OCI-LY7 (cell line): ENCODE measurements around the gene B3GALT6. TPM values are rescaled to one million over a fixed set of nuclear protein-coding genes. Genes with fewer than 3 reads are reported as not detected.

Experiments
- BruUV-seq: library from RNA; stranded (reverse); fragments of 400-500 nt; replicated peaks from 2 replicates; lab custom pipeline; 2021; lab: Mats Ljungman, UMichigan
- CTCF ChIA-PET: fragments of 300-600 bp; sonication (Branson Sonifier 250); formaldehyde crosslinking; loops from one replicate; lab custom pipeline; 2022; ENCODE audit warnings: antibody characterized with exemption; ENCODE audit not compliant: unreplicated experiment; lab: Charles Lee
- POLR2A ChIA-PET: fragments of 300-600 bp; sonication (Branson Sonifier 250); formaldehyde crosslinking; loops from one replicate; lab custom pipeline; 2022; ENCODE audit warnings: antibody characterized with exemption; lab: Charles Lee
- DNase-seq: peaks from one replicate; pipeline ENCODE4 v3.0.0-alpha.2; 2015; ENCODE audit warnings: low spot score
- H2AFZ ChIP-seq: fragments of 200-600 bp; sonication (generic), shearing (Covaris generic); 2 replicates; pipeline ENCODE4 v1.6.1; 2014; ENCODE audit warnings: mild to moderate bottlenecking, antibody characterized with exemption, low read length, moderate library complexity
- H3K27ac ChIP-seq: fragments of 200-600 bp; sonication (generic); 2 replicates; pipeline ENCODE4 v1.5.1; 2014; ENCODE audit warnings: mixed run types, low read depth, mild to moderate bottlenecking, moderate library complexity, low read length, inconsistent platforms; ENCODE audit not compliant: poor library complexity, severe bottlenecking
- H3K36me3 ChIP-seq: fragments of 200-600 bp; sonication (generic); 2 replicates; pipeline ENCODE4 v1.6.1; 2014; ENCODE audit warnings: mild to moderate bottlenecking, antibody characterized with exemption, low read length, moderate library complexity, mixed read lengths; ENCODE audit not compliant: insufficient read depth
- H3K4me1 ChIP-seq: fragments of 200-600 bp; sonication (generic); 2 replicates; pipeline ENCODE4 v1.5.1; 2014; ENCODE audit warnings: mild to moderate bottlenecking, low read length; ENCODE audit not compliant: insufficient read depth, poor library complexity, severe bottlenecking
- H3K4me2 ChIP-seq: fragments of 200-600 bp; sonication (generic); 2 replicates; pipeline ENCODE4 v1.6.1; 2014; ENCODE audit warnings: mild to moderate bottlenecking, low read length
- H3K4me3 ChIP-seq: fragments of 200-600 bp; sonication (generic); 2 replicates; pipeline ENCODE4 v1.5.1; 2014; ENCODE audit warnings: mild to moderate bottlenecking, low read depth, low read length; ENCODE audit not compliant: poor library complexity, severe bottlenecking
- H3K79me2 ChIP-seq: fragments of 200-600 bp; sonication (generic); 2 replicates; pipeline ENCODE4 v1.6.1; 2016; ENCODE audit warnings: low read depth, mild to moderate bottlenecking, low read length, moderate library complexity, mixed read lengths; ENCODE audit not compliant: insufficient read depth
- H3K9me2 ChIP-seq: fragments of 200-600 bp; sonication (generic); 2 replicates; pipeline ENCODE4 v1.6.1; 2016; ENCODE audit warnings: mild to moderate bottlenecking, low read length, mixed read lengths; ENCODE audit not compliant: insufficient read depth
- H3K9me3 ChIP-seq: fragments of 200-600 bp; sonication (generic); 2 replicates; pipeline ENCODE4 v1.6.1; 2014; ENCODE audit warnings: mild to moderate bottlenecking, mixed run types, low read length, mixed read lengths
- H4K20me1 ChIP-seq: fragments of 200-600 bp; sonication (generic); 2 replicates; pipeline ENCODE4 v1.6.1; 2014; ENCODE audit warnings: mild to moderate bottlenecking, antibody characterized with exemption, low read length, moderate library complexity, mixed read lengths; ENCODE audit not compliant: insufficient read depth
- CTCF ChIP-seq: fragments of 200-600 bp; sonication (generic); conservative IDR thresholded peaks from 2 replicates; pipeline ENCODE4 v1.5.1; 2014; ENCODE audit warnings: mild to moderate bottlenecking, antibody characterized with exemption, low read length, moderate library complexity, mixed read lengths
- EZH2phosphoT487 ChIP-seq: fragments of 200-600 bp; sonication (generic); IDR thresholded peaks from 2 replicates; pipeline ENCODE4 v1.6.1; 2018; ENCODE audit warnings: low read depth, borderline replicate concordance, mild to moderate bottlenecking, mixed run types, antibody characterized with exemption, low read length, moderate library complexity, mixed read lengths
- intact Hi-C: fragments of 100-400 bp; cut with micrococcal nuclease; formaldehyde crosslinking; loops from one replicate; pipeline ENCODE4 v1.10.0; 2022; ENCODE audit not compliant: unreplicated experiment
- total RNA-seq, 2 experiments: library from RNA; depleted of rRNA in 1 of 2; stranded (reverse); fragments of >200 nt in 1 of 2; shearing (Covaris generic) in 1 of 2; gene quantifications; 2 replicates each; pipeline ENCODE4 v1.2.3, GENCODE V29; 2014 to 2022

Gene B3GALT6
- total RNA-seq, 2 experiments from 2014 or later = 27.1 to 36.2 TPM

DNA sequence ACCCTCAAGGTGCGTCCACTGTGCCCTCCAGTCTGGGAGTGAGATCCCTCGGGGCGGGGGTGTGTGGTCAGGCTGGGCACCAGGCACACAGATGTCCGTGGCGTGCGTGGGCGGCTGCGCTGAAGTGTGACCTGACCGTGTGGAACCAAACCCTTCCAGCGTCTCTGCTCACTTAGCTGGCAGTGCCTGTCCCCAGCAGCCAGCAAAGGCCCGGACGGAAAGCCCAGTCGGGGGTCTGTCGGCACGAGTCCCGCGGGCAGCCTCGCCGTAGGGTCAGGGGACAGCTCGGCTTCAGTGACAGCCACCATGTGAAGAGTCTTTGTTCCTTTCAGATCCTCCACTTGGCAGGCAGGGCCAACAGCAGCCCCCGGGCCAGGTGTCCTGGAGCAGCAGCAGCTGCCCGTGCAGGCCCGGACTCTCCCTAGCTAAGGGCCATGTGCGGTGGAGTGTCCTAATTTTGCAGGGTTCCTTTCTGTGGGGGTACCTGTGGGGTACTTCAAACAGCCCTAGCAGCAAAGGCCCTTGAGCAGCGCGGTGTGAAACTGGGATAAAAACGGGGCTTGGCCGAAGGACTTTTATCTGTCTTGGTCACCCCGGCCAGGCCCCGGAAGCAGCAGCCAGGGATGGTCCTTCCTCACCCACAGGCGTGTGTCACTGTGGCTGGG lies 46.8 kb upstream of the B3GALT6 start:
- intact Hi-C loops = no loop called here
- Histone ChIP-seq H3K27ac (no peak overlapping the region), H3K4me1 (no peaks in the 10 kb centered on the region), H3K4me2 (no peak overlapping the region), H3K36me3 (no peaks in the 10 kb centered on the region), H4K20me1 (no peaks in the 10 kb centered on the region), H3K79me2 (no peaks in the 10 kb centered on the region), H2AFZ (no peak overlapping the region), H3K4me3 (no peak overlapping the region), H3K9me2 (no peaks in the 10 kb centered on the region), H3K9me3 (no peaks in the 10 kb centered on the region)
- ChIA-PET CTCF (no interaction called here), POLR2A (no interaction called here)
- DNase-seq = no peak
- TF ChIP-seq EZH2phosphoT487 = no peak
- TF ChIP-seq CTCF = no peak
- no TSS peak for BruUV-seq

GRCh38 chr1:1187938-1188337 lies 44.1 kb upstream of the B3GALT6 start:
- DNase-seq = no peak
- POLR2A ChIA-PET = no interaction called here
- H2AFZ ChIP-seq = no peak overlapping the region
- no peak overlapping the region for H3K4me2 ChIP-seq
- no peaks in the 10 kb centered on the region for H3K79me2 ChIP-seq
- TF ChIP-seq EZH2phosphoT487 (no peak), CTCF (no peak)
- intact Hi-C loops = no loop called here
- no peak overlapping the region for H3K4me3 ChIP-seq
- no peak overlapping the region for H3K27ac ChIP-seq
- H3K9me2 ChIP-seq = no peaks in the 10 kb centered on the region
- CTCF ChIA-PET = no interaction called here
- BruUV-seq = no TSS peak
- H3K4me1 ChIP-seq = no peaks in the 10 kb centered on the region
- no peaks in the 10 kb centered on the region for H3K36me3 ChIP-seq
- H3K9me3 ChIP-seq = no peaks in the 10 kb centered on the region
- no peaks in the 10 kb centered on the region for H4K20me1 ChIP-seq

- Histone ChIP-seq H4K20me1 (no peaks in the 10 kb centered on the region), H3K4me3 (no peak overlapping the region), H2AFZ (no peak overlapping the region), H3K9me2 (no peaks in the 10 kb centered on the region), H3K79me2 (no peaks in the 10 kb centered on the region), H3K9me3 (no peaks in the 10 kb centered on the region), H3K4me1 (no peaks in the 10 kb centered on the region), H3K36me3 (no peaks in the 10 kb centered on the region), H3K4me2 (no peak overlapping the region), H3K27ac (no peak overlapping the region)
- intact Hi-C loops = no loop called here
- no peak for TF ChIP-seq EZH2phosphoT487
- TF ChIP-seq CTCF = no peak
- CTCF ChIA-PET = no interaction called here
- no TSS peak for BruUV-seq
- DNase-seq = no peak
- POLR2A ChIA-PET = no interaction called here
These were observed 42.9 kb upstream of the B3GALT6 start for GRCh38 chr1:1189111-1189510.
